Kidney (tissue), 11 donors: ENCODE measurements around the gene POTEI. TPM values are rescaled to one million over a fixed set of nuclear protein-coding genes. Genes with fewer than 3 reads are reported as not detected.
"Not testable (repeated sequence)": the region's sequence is repeated elsewhere in the genome, so short reads cannot be mapped to it uniquely, and the experiment has no call there.

Experiments
- DNase-seq, 5 donors: peaks; one replicate each; pipeline ENCODE4 v3.0.0-alpha.2; 2013 to 2020
- FAIRE-seq: peaks from 2 replicates; lab custom pipeline; 2012; peaks lifted over from hg19 to GRCh38; lab: Jason Lieb, UNC
- H3K27ac ChIP-seq, 2 donors: one replicate each; pipeline ENCODE4 v1.7.0; 2013; ENCODE audit warnings: low read depth in 2 of 2, low read length in 2 of 2, inconsistent platforms in 1 of 2
- H3K27me3 ChIP-seq: one replicate; pipeline ENCODE4 v1.7.1; 2013; ENCODE audit warnings: low read length, inconsistent platforms; ENCODE audit not compliant: control insufficient read depth, insufficient read depth
- H3K36me3 ChIP-seq, 3 donors: one replicate each; pipeline versions ENCODE4 v1.7.0 to v1.7.1; 2013; ENCODE audit warnings: low read length in 3 of 3, control low read depth in 1 of 3, inconsistent platforms in 1 of 3; ENCODE audit not compliant: insufficient read depth in 3 of 3, control insufficient read depth in 2 of 3
- H3K4me1 ChIP-seq, 3 donors: one replicate each; pipeline versions ENCODE4 v1.7.0 to v1.7.1; 2013; ENCODE audit warnings: low read length in 3 of 3, inconsistent platforms in 1 of 3, low read depth in 1 of 3; ENCODE audit not compliant: control insufficient read depth in 2 of 3, insufficient read depth in 2 of 3
- H3K4me3 ChIP-seq, 3 donors: one replicate each; pipeline versions ENCODE4 v1.7.0 to v1.8.1; 2013; ENCODE audit warnings: low read length in 3 of 3, control low read depth in 1 of 3, inconsistent platforms in 1 of 3
- H3K9ac ChIP-seq, 3 donors: one replicate each; pipeline versions ENCODE4 v1.7.0 to v1.7.1; 2013; ENCODE audit warnings: low read length in 3 of 3, control low read depth in 1 of 3, inconsistent platforms in 1 of 3
- H3K9me3 ChIP-seq, 3 donors: one replicate each; pipeline versions ENCODE4 v1.7.0 to v1.7.1; 2013; ENCODE audit warnings: low read length in 3 of 3, control low read depth in 1 of 3, inconsistent platforms in 1 of 3; ENCODE audit not compliant: control insufficient read depth in 2 of 3, insufficient read depth in 1 of 3
- intact Hi-C: fragments of 100-400 bp; cut with DNase I; formaldehyde crosslinking; loops from one replicate; pipeline ENCODE4 v1.11.1; 2022
- polyA plus RNA-seq: library from polyadenylated mRNA; stranded (reverse); fragments of 350-450 nt; fragmentation: Illumina TruSeq; extraction: RNeasy Lipid Tissue Mini Kit (QIAGEN cat#74804); gene quantifications from one replicate; pipeline ENCODE4 v1.2.3, GENCODE V29; 2014; ENCODE audit warnings: low read depth, low replicate concordance; ENCODE audit not compliant: insufficient read depth
- total RNA-seq: library from RNA; stranded (reverse); fragmentation: NEBNext Ultra II Directional; extraction: Animal tissue kit (Norgen Biotek cat#: 25700); gene quantifications from one replicate; pipeline ENCODE4 v1.2.1, GENCODE V29; 2021
- donor health status: control.
- donor health status: control.
- donor health status: DM: yes; HTN: yes; CAD: no.
- donor health status: Normal renal cell carcinoma (clear cell type).

POTEI gene
- total and polyA plus RNA-seq, 2 donors from 2014 or later = not detected

- intact Hi-C loops, H3K27me3 ChIP-seq, FAIRE-seq, H3K9me3 ChIP-seq, H3K9ac ChIP-seq, H3K36me3 ChIP-seq, H3K27ac ChIP-seq, H3K4me3 ChIP-seq, DNase-seq, H3K4me1 ChIP-seq: not testable (repeated sequence)
These were observed 11.9 kb upstream of the POTEI start, which contains the start of gene CFC1B for GRCh38 chr2:130520992-130521391. Gene CFC1B (plus strand): TSS chr2:130521222. CDS start chr2:130521485, 263 bp downstream.

DNA sequence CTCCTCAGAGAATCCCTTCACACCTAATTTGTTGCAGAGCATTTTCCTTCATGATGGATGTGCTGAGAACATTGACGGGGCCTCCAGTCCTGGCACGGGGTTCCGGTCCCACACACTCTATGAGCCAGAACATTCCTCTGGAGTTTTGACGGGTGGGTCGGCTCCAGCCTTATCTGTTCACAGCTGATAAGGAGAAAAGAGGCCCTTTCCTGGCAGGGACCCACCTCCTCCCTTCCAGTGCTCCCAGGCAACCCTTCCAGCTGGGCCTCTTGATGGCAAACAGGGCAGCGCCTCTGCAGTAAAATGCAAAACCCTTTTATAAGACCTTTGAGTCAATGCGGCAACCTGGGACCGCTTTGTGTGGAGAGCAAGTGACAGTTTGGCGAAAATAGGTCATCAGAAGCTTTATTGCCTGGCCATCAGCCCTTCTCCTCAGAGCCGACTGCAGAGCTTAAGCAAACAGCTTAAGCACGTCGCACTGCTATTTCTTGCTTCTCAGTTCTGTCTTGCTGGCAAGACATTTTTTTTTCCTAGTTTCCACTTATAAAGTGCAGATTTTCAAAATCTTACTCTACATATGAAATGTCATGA, 9.5 kb upstream of the POTEI start:
- H3K9ac ChIP-seq, H3K4me3 ChIP-seq, H3K36me3 ChIP-seq, intact Hi-C loops, FAIRE-seq, DNase-seq, H3K9me3 ChIP-seq, H3K27me3 ChIP-seq, H3K4me1 ChIP-seq, H3K27ac ChIP-seq: not testable (repeated sequence)

GRCh38 chr2:130511747-130512451, 2.8 kb upstream of the POTEI start:
- H3K4me3 ChIP-seq, FAIRE-seq: not testable (repeated sequence)

GRCh38 chr2:130510807-130511746, 1.9 kb upstream of the POTEI start:
- H3K27ac ChIP-seq, intact Hi-C loops, H3K9ac ChIP-seq, H3K4me3 ChIP-seq, H3K4me1 ChIP-seq, FAIRE-seq, H3K36me3 ChIP-seq, H3K27me3 ChIP-seq, H3K9me3 ChIP-seq, DNase-seq: not testable (repeated sequence)

More at GRCh38 chr2:130511747-130512451, 2.8 kb upstream of the POTEI start:
- DNase-seq, H3K9ac ChIP-seq, H3K27ac ChIP-seq, H3K4me1 ChIP-seq, H3K27me3 ChIP-seq, intact Hi-C loops, H3K36me3 ChIP-seq, H3K9me3 ChIP-seq: not testable (repeated sequence)

GRCh38 chr2:130491073-130491472, 18.1 kb downstream of the POTEI start:
- H3K9me3 ChIP-seq, H3K36me3 ChIP-seq, DNase-seq, FAIRE-seq, intact Hi-C loops, H3K27me3 ChIP-seq, H3K4me3 ChIP-seq, H3K9ac ChIP-seq, H3K27ac ChIP-seq, H3K4me1 ChIP-seq: not testable (repeated sequence)

- DNase-seq, FAIRE-seq, H3K27me3 ChIP-seq, H3K4me3 ChIP-seq, H3K4me1 ChIP-seq, H3K9ac ChIP-seq, H3K36me3 ChIP-seq, intact Hi-C loops, H3K9me3 ChIP-seq, H3K27ac ChIP-seq: not testable (repeated sequence)
These were observed 53.7 kb downstream of the POTEI start for GRCh38 chr2:130455413-130455812.

- H3K9me3 ChIP-seq, H3K27ac ChIP-seq, DNase-seq, H3K36me3 ChIP-seq, intact Hi-C loops, H3K9ac ChIP-seq, H3K4me1 ChIP-seq, H3K27me3 ChIP-seq, H3K4me3 ChIP-seq, FAIRE-seq: not testable (repeated sequence)
These were observed 54.4 kb downstream of the POTEI start for GRCh38 chr2:130454712-130455083.
